Parathyroid adenoma (tissue), 2 donors: ENCODE measurements around the gene ACO2.

Source experiments
- H2AFZ ChIP-seq: fragments of 300-600 bp; sonication (generic); one replicate; pipeline ENCODE4 v1.7.0; 2017; ENCODE audit warnings: antibody characterized with exemption, mild to moderate bottlenecking
- H3K27ac ChIP-seq: fragments of 300-600 bp; sonication (generic); one replicate; pipeline ENCODE4 v1.7.0; 2017
- H3K27me3 ChIP-seq: fragments of 300-600 bp; sonication (generic); one replicate; pipeline ENCODE4 v1.7.0; 2017; ENCODE audit warnings: low read length; ENCODE audit not compliant: control insufficient read depth, insufficient read depth
- H3K36me3 ChIP-seq: fragments of 300-600 bp; sonication (generic); one replicate; pipeline ENCODE4 v1.7.0; 2017; ENCODE audit warnings: low read length; ENCODE audit not compliant: control insufficient read depth, insufficient read depth
- H3K4me1 ChIP-seq: fragments of 300-600 bp; sonication (generic); one replicate; pipeline ENCODE4 v1.7.0; 2017; ENCODE audit warnings: control low read depth
- H3K4me2 ChIP-seq: fragments of 300-600 bp; sonication (generic); one replicate; pipeline ENCODE4 v1.7.0; 2017; ENCODE audit warnings: low read length
- H3K4me3 ChIP-seq: fragments of 300-600 bp; sonication (generic); one replicate; pipeline ENCODE4 v1.7.0; 2017; ENCODE audit warnings: low read depth, low read length
- H3K79me2 ChIP-seq: fragments of 300-600 bp; sonication (generic); one replicate; pipeline ENCODE4 v1.7.0; 2017; ENCODE audit warnings: control low read depth
- H3K9ac ChIP-seq: fragments of 300-600 bp; sonication (generic); one replicate; pipeline ENCODE4 v1.7.0; 2017; ENCODE audit warnings: mild to moderate bottlenecking
- H3K9me3 ChIP-seq: fragments of 300-600 bp; sonication (generic); one replicate; pipeline ENCODE4 v1.7.0; 2017; ENCODE audit warnings: low read length; ENCODE audit not compliant: control insufficient read depth
- CTCF ChIP-seq: fragments of 300-600 bp; sonication (generic); IDR thresholded peaks from one replicate; pipeline ENCODE4 v1.7.0; 2017; ENCODE audit warnings: antibody characterized with exemption, mild to moderate bottlenecking
- donor health status: primary hyperparathyroidism.

The ACO2 gene

DNA sequence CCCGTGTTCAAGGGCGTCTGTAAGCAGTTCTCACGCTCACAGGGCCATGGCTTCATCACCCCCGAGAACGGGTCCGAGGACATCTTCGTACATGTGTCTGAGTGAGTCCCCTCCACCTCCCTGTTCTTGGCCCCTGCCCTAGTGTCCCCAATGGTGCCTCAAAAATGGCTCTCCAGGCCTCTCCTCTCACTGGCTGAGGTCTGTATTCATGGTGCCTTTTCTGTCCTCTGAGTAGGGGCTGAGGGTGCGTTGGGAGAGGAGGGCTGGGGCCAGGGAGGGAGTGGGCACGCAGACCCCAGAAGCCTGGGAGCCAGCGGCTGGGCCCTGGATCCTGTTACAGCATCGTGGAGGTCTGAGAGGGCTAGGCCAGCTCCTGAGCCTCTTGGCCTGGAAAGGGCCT lies 104.8 kb downstream of the ACO2 start:
- Histone ChIP-seq H3K4me1 (peaks cover 3% of the 10 kb centered on the region), H3K9ac (no peak overlapping the region), H3K27ac (no peak overlapping the region), H3K4me2 (no peak overlapping the region), H3K4me3 (no peak overlapping the region), H2AFZ (no peak overlapping the region), H3K27me3 (no peaks in the 10 kb centered on the region), H3K79me2 (no peaks in the 10 kb centered on the region), H3K9me3 (no peaks in the 10 kb centered on the region), H3K36me3 (no peaks in the 10 kb centered on the region)
- TF ChIP-seq CTCF = no peak

GRCh38 chr22:41574847-41575381 lies 106.0 kb downstream of the ACO2 start:
- Histone ChIP-seq H3K36me3 (no peaks in the 10 kb centered on the region), H3K79me2 (no peaks in the 10 kb centered on the region), H3K4me3 (no peak overlapping the region), H3K4me2 (no peak overlapping the region), H2AFZ (no peak overlapping the region), H3K4me1 (peaks cover 3% of the 10 kb centered on the region), H3K9ac (no peak overlapping the region), H3K9me3 (no peaks in the 10 kb centered on the region), H3K27ac (no peak overlapping the region), H3K27me3 (no peaks in the 10 kb centered on the region)
- no peak for TF ChIP-seq CTCF

DNA sequence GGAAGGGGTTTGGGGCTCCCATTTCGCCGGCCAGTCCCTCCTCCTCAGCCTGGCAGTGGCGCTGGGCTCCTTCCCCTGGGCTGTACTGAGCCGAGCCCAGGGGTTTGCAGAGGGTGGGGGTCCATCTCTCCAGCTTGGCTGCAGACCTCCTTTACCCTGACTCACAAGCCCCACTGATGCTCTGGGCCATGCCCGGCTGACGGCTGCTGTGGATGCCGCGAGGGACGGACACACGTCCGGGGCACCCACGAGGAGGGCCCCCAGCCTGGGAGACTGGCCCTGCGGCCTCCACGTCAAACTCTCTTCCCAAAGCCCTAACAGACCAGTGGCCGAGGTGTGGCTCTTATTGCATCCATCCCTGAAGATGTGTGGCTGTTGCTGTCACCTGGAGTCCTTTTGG lies 106.6 kb downstream of the ACO2 start:
- H3K9me3 ChIP-seq = no peaks in the 10 kb centered on the region
- no peaks in the 10 kb centered on the region for H3K36me3 ChIP-seq
- no peaks in the 10 kb centered on the region for H3K79me2 ChIP-seq
- no peak overlapping the region for H3K27ac ChIP-seq
- no peak overlapping the region for H3K9ac ChIP-seq
- no peaks in the 10 kb centered on the region for H3K27me3 ChIP-seq
- H3K4me1 ChIP-seq = peaks cover 3% of the 10 kb centered on the region
- H2AFZ ChIP-seq = no peak overlapping the region
- no peak overlapping the region for H3K4me2 ChIP-seq
- H3K4me3 ChIP-seq = no peak overlapping the region
- no peak for TF ChIP-seq CTCF

GRCh38 chr22:41576877-41577276 lies 108.0 kb downstream of the ACO2 start:
- H3K79me2 ChIP-seq = no peaks in the 10 kb centered on the region
- H3K4me2 ChIP-seq = no peak overlapping the region
- no peaks in the 10 kb centered on the region for H3K27me3 ChIP-seq
- H2AFZ ChIP-seq = no peak overlapping the region
- no peak overlapping the region for H3K9ac ChIP-seq
- no peak overlapping the region for H3K4me3 ChIP-seq
- no peak overlapping the region for H3K27ac ChIP-seq
- no peaks in the 10 kb centered on the region for H3K36me3 ChIP-seq
- H3K4me1 ChIP-seq = peaks cover 3% of the 10 kb centered on the region
- H3K9me3 ChIP-seq = no peaks in the 10 kb centered on the region
- TF ChIP-seq CTCF = peak; percentile 58

GRCh38 chr22:41578114-41578513 lies 109.2 kb downstream of the ACO2 start:
- Histone ChIP-seq H3K4me3 (no peak overlapping the region), H3K27ac (no peak overlapping the region), H3K36me3 (no peaks in the 10 kb centered on the region), H3K4me2 (no peak overlapping the region), H3K4me1 (peaks cover 3% of the 10 kb centered on the region), H3K9me3 (no peaks in the 10 kb centered on the region), H3K9ac (no peak overlapping the region), H3K79me2 (no peaks in the 10 kb centered on the region), H2AFZ (no peak overlapping the region), H3K27me3 (no peaks in the 10 kb centered on the region)
- no peak for TF ChIP-seq CTCF
